Suppressor macrophage treated with lipopolysaccharide for 4 hours (primary cell): ENCODE measurements around the gene PPP6R3.

Experiments used
- DNase-seq: peaks from one replicate; pipeline ENCODE4 v3.0.0-alpha.2; 2020

PPP6R3 gene

DNA sequence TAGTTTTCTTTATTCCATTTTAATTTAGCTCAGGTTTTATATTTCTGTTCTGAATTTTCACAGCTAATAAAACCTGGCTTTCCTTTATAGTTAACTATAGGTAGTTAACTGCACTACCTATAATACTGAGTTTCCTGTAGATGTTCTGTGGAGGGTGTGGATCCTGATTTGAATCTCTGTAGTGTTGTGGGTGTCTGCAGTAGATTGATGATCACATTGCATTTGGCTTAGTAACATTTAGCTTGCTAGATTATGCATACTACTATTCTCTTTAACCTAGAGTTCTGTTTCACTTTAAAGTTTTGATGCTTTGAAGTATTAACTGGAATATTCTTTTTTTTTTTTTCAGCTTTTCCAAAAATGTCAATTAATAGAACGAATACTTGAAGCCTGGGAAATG lies 110.1 kb downstream of the PPP6R3 start:
- DNase-seq: no peak

DNA sequence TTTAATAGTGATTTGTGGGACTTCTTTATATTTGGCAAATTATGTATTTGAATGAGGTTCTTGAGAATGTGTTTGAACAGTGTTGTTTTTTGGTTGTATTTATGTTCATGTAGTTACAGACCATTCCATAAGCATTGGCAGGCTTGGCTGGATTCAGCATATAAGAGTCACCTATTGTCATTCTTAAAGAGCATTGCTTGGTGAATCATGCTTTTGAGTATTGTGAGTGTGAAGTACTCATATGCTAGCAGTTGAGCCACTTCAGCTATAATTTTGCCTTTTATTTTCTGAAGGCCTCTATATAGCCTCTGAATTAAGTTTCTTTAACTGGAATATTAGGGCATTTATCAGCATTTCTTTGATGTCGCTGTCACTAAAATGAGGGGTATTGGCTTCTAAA lies 113.8 kb downstream of the PPP6R3 start:
- no peak for DNase-seq

DNA sequence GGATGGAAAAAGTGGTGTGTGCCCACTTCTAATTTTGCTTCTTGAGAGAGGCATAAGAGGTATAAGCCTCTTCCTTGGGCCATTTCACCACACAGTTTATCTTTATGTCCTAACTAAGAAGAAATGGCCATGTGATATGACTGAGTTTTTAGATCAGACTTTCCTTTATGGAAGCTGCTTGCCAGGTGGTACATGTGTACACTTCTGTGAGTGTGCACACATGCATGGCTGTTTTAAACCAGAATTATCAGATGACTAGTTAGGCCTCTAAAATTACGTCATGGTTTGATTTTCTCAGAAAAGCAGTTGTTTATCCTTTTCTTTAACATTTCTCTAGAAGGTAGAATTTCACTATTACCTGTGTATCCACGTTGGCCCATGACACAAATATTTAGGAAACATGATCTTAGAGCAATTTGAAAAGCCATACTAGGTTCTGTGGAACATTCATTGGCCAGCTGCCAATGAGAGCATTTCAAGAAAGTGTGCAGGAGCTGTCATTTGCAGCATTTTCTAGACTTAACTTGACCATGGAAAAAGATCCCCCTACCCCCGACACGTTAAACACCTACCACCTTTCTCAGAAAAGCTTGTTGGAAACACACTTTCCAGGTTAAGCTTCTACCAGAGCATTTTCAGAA lies 114.6 kb downstream of the PPP6R3 start:
- DNase-seq: no peak

DNA sequence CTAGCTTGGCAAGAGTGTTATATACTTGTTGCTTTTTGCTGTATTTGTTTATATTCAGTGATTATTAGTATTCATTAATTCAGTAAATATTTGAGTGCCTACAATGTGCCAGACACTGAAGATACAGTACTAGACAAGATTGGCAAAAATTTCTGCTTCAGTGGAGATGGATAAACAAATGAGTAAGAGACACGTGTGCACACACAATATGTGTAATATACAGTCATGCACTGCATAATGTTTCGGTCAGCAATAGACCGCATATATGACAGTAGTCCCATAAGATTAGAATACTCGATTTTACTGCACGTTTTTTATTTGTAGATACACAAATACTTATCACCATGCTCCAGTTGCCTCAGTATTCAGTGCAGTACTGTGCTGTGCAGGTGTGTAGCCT lies 118.9 kb downstream of the PPP6R3 start:
- DNase-seq: no peak

DNA sequence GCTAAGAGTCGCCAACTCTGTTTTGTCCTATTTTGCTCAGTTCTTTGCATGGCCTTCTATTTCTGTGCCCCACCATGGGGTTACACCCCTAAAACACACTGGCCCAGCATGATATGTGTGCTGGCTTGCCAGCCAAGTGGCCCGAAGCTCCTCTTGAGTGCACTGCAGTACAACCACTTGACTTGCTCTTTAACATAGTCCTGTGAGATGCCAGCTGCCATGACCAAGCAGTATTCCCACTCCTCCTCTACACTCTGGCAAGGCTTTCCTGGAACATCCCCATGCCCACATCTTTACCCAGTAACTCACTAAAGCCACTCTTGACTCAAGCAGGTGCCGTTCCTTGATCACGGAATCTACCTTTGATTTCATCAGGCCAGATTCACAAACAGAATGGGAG lies 120.9 kb downstream of the PPP6R3 start:
- no peak for DNase-seq

DNA sequence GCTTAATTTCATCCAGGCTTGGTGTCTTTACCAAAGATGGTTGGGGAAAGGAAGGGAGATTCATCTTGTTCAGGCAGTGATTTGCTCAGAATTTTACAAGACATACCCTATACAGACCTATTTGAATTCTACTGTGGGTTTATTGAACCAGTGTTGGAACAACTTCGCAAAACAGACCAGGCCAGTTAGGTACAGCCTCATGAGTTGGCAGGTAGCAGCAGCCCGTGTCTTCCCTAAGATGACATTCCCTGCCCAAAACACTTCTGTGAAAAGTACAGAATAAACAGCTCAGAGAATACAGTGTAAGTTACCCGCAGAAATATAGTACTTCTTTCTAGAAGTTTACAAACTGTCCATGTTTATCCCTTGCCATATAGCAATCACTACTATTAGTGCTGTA lies 121.3 kb downstream of the PPP6R3 start:
- DNase-seq: no peak

DNA sequence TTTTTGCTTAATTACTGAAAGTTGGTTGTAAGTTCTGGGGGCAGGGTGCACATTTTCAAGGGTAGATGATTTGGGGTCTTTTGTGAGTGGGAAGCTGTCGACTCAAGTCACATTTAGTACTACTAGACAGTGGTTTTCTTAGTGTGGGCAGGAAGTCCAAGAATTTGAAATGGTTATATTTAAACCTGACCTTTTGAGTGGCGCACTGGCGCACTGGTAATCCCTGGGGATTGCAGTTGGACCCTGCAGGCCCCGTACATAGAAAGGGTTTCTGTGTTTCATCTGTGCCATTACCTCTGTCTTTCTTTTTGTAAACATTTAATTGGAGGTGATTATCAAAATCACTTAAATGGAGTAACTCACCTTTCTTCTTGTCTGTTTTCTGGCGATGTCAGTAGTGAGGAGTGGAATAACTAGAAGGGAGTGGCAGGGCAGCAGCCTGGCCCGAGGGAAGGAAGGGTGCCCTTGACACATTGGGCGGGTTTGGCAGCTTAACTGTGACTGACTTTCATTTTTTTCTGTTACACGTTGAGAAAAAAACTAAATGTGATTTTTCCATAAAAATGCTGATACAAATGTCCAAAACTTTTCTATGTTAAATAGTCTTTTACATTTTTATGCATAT lies 122.0 kb downstream of the PPP6R3 start:
- no peak for DNase-seq

DNA sequence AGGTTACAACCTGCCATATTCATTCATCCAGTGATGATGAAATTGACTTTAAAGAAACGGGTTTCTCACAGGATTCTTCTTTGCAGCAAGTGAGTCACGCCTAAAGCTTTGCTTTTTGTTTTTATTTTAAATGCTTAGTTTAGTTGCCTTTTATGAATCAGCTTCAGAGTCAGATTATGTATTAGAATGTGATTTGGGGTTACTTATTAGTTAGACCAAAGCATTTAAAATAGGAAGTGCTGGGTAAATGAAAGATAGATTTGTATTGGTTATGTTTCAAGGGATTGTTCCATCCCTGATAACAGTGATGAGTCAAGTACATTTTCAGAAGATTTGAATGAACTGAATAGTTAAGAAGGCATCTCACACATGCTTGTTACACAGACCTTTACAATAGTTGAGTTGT lies 122.5 kb downstream of the PPP6R3 start:
- DNase-seq: peak; percentile 23

DNA sequence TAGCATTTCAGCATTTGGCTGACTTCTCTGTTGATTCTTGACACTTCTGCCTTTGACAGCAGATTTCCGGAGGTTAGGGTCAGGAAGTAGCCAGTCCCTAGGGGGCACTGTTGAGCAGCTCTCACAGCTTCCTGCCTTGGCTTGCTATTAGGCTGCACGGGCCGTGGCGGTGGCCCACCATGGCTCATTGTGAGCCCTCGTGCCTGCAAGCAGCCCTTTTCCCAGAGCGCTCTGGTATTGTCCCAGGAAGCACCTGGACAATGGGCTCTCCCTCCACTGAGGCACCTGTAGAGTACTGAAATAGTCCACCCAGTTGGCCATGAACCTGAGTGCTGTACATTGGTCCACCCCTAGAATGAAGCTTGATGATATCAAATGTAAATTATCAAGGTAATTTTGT lies 123.5 kb downstream of the PPP6R3 start:
- peak; percentile 54 for DNase-seq

DNA sequence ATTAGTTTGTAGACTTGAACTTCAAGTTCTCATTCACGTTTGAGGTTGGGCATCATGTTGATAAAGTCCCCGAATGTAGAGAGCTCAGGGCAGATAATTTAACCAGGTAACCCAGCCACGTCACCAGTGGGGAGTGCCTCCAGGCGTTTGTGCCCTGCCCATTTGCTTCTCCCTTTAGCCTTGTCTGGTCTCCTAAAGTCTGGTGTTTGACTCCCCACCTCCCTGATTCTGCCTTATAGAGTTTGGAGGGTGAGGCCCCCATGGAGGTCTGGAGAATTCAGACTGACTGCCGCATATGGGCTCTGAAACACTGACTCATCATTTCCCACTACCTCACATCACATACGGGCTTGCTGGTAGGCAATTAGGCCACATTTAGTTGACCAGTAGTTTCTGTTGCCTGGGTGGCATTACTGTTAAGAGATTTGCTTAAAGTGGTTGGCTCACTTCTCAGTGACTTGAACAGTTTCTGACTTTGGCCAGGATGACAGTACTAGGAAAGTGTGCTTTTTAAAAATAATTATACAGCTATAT lies 124.5 kb downstream of the PPP6R3 start:
- no peak for DNase-seq

DNA sequence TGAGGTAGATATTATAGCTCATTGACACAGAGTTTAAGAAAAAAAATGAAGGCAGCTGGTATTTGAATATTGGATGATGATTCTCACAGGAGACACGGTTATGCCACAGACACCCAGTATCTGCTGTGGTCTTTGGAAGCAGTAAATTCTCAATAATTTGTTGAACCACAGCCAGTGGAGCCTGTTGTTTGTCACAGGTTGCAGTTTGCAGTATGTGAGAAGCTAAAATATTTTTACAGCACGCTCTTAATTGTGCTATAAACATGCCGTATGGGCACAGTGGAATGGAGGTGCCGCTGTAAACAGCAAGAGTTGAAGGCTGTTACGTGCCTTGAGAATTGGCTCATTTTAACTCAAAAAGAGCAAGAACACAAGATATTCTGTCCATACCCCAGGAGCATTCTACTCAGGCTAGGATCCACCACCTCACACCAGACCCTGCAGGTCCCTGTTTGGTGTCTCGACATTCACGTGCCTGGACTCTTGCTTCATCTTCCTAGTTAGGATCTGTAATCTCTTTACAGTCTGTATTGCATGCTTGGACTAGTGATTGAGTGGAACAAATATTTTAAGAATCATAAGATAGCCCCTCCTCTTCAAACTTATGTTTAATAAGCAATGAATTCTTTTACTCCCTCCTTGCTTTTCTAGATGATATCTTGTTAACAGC lies 129.1 kb downstream of the PPP6R3 start:
- no peak for DNase-seq

DNA sequence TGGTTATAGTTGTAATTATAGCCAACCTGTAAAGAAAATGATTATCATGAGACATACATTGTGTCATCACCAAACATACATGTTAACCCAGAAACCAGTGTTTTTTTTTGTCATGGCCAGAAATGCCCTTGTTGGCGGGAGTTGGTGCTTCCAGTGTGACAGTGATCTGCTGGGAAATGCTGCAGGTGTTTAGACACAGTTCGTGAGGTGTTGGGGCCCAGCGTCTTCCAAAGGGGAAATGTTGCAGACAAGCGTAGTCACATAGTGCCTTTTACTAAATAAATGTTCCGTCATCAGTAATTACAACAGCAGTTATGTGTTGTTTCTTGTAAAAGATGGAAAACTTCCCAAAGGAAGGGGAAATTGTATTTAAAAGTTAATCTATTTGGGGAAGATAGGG lies 131.2 kb downstream of the PPP6R3 start:
- no peak for DNase-seq

DNA sequence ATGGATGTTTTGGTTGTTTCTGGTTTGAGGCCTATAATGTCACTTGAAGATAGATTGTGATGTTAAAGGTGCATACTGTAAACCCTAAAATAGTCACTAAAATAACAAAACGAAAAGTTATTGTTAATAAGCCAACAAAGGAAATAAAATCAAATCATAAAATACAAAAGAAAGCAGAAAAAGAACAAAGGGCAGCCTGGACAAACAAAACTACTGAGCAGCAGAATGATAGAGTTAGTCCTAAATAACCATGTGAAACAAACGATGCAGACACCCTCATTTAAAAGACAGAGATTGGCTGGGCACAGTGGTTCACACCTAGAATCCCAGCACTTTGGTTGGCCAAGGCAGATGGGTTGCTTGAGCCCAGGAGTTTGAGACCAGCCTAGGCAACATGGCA lies 132.9 kb downstream of the PPP6R3 start:
- no peak for DNase-seq

DNA sequence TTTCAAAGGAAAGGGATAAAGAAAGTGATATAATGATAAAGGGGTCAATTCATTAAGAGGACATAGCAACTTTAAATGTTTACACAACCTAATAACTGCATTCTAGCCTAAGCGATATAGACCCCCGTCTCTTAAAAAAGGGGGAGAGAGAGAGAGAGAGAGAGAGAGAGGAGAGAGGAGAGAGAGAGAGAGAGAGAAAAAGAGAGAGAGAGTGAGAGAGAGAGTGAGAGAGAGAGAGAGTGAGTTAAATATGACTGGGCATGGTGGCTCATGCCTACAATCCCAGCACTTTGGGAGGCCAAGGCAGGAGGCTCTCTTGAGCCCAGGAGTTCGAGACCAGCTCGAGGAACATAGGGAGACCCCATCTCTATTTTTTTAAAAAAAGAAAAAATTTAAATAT lies 133.6 kb downstream of the PPP6R3 start:
- DNase-seq: no peak

DNA sequence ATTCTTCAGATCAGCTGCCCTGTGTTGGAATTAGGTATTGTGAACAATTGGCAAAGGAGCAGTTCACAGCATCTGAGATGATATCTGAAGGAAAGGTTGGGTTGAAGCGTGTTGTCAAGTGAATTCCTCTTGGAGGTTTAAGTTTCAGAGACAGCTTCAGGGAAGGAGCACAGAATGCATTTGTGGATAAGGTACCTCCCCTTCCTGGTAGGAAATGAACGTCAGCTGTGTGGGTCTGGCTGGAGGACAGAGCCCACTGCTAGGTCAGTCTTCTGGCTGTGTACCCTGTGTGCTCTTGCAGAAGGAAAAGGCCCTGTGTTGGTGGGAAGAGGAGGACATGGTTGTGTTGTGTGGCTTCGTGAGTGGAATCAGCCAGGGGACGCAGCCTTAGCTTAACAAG lies 135.7 kb downstream of the PPP6R3 start:
- DNase-seq: no peak

DNA sequence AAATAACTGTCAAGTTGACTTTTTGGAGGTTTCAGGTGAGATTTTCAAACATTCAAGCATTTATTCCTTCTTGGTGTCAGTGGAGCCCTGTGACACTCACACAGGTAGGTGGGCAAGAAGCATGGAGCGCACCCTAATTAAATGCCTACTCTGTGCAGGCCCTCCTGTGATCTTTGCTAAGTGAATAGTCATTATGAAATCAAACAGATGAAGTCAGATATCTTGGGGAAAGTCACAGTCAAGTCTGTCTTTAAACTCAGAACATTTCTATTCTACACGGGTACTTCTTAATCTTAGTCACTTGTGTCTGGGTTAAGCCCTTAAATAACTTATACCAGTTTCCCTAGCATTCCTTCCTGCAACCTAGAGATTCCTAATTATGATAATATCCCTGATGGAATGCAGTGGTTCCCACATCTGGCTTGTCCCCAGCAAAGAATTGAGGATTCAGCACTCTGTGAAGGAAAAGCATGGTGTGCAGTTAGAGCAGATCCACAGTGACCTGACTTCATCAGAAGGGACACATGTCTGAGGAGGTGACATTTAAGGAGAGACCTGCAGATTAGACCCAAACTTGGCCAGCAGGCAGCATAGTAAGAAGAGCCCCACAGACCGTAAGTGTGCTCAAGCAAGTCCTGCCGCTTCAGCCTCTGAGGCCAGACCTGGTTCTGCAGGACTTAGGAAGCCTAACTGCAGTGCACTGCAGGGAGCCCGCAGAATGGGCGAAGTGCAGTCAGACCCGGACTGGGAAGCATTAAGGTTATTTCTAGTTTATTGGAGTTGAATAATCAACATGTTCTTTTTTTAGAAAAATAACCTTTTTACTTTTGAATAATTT lies 138.5 kb downstream of the PPP6R3 start:
- no peak for DNase-seq

DNA sequence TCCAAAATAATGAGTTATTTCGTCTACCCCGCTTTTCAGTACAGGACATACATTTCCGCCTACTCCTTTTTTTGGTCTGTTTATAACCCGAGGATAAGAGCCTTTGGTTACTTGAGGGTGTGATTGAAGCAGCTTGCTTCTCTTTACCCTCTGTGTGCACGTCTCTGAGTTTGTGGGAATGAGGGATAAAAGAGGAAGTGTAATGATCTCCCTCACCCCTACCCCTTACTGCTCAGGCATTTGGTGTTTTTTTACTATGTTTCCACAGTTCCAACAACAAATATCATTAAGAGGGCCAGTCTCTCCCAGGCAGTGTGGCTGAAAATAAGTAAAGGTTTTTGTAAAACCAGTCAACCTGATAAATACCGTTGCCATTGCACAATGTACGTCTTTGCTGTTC lies 140.6 kb downstream of the PPP6R3 start:
- DNase-seq: no peak

DNA sequence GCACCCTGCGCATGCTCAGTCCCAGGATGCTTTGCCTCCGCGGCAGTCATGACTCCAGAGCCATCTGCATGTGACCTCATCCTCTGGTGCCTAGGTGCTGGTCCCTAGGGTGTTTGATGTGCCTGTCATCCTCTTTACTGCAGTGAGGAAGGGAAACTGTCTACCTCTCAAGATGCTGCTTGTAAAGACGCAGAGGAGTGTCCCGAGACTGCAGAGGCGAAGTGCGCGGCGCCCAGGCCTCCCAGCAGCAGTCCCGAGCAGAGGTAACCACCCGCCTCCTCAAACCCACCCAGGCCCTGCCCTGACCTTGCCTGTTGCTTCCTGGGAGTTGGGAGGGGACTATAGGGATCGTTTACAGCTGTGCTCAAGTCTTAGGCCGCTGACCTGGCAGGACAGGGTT lies 149.2 kb downstream of the PPP6R3 start:
- DNase-seq: no peak

DNA sequence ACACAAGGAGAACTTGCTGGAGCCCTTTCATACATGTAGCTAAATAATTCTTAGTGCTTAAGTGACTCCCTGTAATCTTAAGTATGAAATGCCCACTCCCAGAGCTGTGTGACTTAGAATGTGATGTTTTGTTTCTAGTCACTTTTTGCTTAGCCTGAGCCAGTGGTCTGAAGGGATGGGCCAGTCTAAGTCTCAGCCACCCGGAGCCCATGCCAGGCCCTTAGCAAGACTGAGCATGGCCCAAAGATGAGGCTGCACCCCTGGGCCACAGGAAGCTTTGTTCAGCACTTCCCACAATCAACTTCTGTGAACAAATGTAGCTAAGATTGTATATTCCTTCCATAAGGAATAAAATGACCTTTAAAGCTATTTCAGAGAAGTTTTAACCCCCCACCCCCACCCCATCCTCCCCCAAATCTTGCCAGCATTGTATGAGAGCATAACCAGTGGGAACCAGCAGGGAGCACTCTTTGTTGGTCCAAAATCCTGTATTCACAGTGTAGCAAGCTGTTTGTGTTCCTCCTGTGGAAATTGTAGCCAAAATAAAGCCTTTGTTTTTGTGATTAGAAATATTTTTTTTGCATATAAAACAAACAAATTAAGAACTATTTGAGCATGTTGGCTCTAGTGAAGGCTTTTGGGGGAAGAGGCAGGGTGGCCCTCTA lies 150.0 kb downstream of the PPP6R3 start:
- no peak for DNase-seq

DNA sequence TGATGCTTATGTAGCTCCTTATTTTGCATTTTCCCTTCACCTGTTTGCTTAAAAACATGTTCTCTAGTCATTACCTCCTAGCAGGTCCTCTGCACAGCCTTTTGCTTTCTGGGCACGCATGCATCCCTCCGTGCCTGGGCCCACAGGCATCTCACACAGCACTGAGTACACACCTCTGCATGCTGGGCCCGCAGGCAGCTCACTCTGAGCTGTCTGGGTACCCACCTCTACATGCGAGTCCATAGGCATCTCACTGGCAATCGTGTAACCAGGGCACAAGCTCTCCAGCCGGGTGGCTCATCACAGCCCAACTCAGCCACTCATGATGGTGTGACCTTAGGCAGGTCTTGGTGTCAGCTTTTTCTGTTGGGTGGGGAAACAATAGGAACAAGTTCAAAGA lies 155.1 kb downstream of the PPP6R3 start:
- DNase-seq: no peak

DNA sequence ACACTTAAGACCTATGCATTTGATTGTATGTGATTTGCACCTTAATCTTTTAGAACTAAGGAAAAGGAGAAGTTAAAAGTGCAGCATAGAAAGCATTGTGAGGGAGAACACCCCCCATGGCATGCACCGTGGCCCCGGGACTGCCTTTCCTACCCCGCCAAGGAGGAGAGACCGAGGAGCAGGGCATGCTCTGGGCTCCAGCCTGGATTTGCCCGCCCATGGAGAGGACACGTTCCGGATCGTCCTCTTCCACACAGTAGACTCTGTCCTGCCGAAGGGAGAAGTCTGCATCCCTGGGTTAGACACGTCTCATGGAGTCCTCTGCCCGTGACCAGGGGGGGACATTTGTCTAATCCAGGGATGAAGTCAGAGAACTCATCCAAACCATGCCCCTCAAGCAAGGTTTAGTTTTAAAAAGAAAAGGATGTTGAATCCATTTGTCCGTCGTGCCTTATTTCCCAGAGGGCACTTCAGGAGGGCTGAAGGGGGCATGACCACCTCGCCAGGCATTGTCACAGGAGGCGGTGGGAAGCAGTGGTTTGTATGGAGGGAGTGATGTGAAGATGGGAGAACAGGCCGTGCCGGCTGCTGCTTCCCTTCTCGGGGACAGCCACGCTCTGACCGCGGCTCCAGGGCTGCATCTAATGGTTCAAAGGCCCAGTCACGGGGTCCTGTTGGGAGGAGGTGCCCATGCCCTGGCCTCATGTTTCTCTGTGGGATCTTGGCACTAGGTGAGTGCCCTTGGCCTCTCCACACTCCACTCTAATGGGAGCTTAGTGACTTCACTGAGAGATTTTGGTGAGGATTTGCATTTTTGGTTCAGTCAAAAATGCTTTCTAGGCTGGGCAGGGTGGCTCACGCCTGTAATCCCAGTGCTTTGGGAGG lies 157.6 kb downstream of the PPP6R3 start:
- no peak for DNase-seq

DNA sequence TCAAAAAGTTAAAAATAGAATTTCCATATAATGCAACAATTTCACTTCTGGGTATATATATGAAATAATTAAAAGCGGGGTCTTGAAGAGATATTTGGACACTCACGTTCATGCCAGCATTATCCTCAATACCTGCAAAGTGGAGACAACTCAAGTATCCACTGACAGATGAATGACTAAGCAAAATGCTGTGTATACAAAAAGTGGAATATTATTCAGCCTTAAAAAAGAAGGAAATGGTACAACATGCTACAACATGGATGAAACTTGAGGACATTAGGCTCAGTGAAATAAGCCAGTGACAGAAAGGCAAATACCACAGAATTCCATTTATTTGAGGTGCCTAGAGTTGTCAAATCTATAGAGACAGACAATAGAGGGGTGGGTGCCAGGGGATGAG lies 161.3 kb downstream of the PPP6R3 start:
- DNase-seq: no peak
